ENCODE data around the gene MAPK11.

MAPK11 gene

GRCh38 chr22:50236731-50237409, 33.3 kb downstream of the MAPK11 start:
- TF ChIP-seq POLR2AphosphoS5 (IDR thresholded peaks at IDR 0.05; ENCODE audit: low read depth, low read length) (no peak), TAF1 (IDR thresholded peaks at IDR 0.05; ENCODE audit: borderline replicate concordance, low read depth, low read length) (no peak), POLR2A (IDR thresholded peaks at IDR 0.05; ENCODE audit: low read depth, low read length) (no peak)
- DNase-seq (ENCODE audit: insufficient read length), result no peak
- peak; percentile 53 for FAIRE-seq

- DNase-seq (ENCODE audit: insufficient read length) (no peak), FAIRE-seq (no peak)
- no peak for TF ChIP-seq TAF1 (IDR thresholded peaks at IDR 0.05; ENCODE audit: borderline replicate concordance, low read depth, low read length)
- TF ChIP-seq POLR2A (IDR thresholded peaks at IDR 0.05; ENCODE audit: low read depth, low read length), result no peak
- no peak for TF ChIP-seq POLR2AphosphoS5 (IDR thresholded peaks at IDR 0.05; ENCODE audit: low read depth, low read length)
Observed at GRCh38 chr22:50233223-50233622, 37.0 kb downstream of the MAPK11 start.

- DNase-seq (ENCODE audit: insufficient read length) (no peak), FAIRE-seq (no peak)
- no peak for TF ChIP-seq TAF1 (IDR thresholded peaks at IDR 0.05; ENCODE audit: borderline replicate concordance, low read depth, low read length)
- TF ChIP-seq POLR2A (IDR thresholded peaks at IDR 0.05; ENCODE audit: low read depth, low read length), result no peak
- TF ChIP-seq POLR2AphosphoS5 (IDR thresholded peaks at IDR 0.05; ENCODE audit: low read depth, low read length), result no peak
Observed at GRCh38 chr22:50232481-50233151, 37.6 kb downstream of the MAPK11 start.

- TF ChIP-seq POLR2A (IDR thresholded peaks at IDR 0.05; ENCODE audit: low read depth, low read length), result no peak
- TF ChIP-seq POLR2AphosphoS5 (IDR thresholded peaks at IDR 0.05; ENCODE audit: low read depth, low read length), result no peak
- TF ChIP-seq TAF1 (IDR thresholded peaks at IDR 0.05; ENCODE audit: borderline replicate concordance, low read depth, low read length), result no peak
- DNase-seq (ENCODE audit: insufficient read length) (no peak), FAIRE-seq (no peak)
Observed at GRCh38 chr22:50229370-50229769, 40.8 kb downstream of the MAPK11 start.

GRCh38 chr22:50228366-50228765, 41.8 kb downstream of the MAPK11 start:
- TF ChIP-seq TAF1 (IDR thresholded peaks at IDR 0.05; ENCODE audit: borderline replicate concordance, low read depth, low read length) (no peak), POLR2AphosphoS5 (IDR thresholded peaks at IDR 0.05; ENCODE audit: low read depth, low read length) (no peak), POLR2A (IDR thresholded peaks at IDR 0.05; ENCODE audit: low read depth, low read length) (no peak)
- DNase-seq (ENCODE audit: insufficient read length) (no peak), FAIRE-seq (no peak)

GRCh38 chr22:50227579-50228215, 42.5 kb downstream of the MAPK11 start:
- DNase-seq (ENCODE audit: insufficient read length) (no peak), FAIRE-seq (no peak)
- TF ChIP-seq POLR2A (IDR thresholded peaks at IDR 0.05; ENCODE audit: low read depth, low read length) (no peak), TAF1 (IDR thresholded peaks at IDR 0.05; ENCODE audit: borderline replicate concordance, low read depth, low read length) (no peak), POLR2AphosphoS5 (IDR thresholded peaks at IDR 0.05; ENCODE audit: low read depth, low read length) (no peak)

GRCh38 chr22:50226875-50227165, 43.4 kb downstream of the MAPK11 start:
- DNase-seq (ENCODE audit: insufficient read length) (no peak), FAIRE-seq (no peak)
- TF ChIP-seq POLR2AphosphoS5 (IDR thresholded peaks at IDR 0.05; ENCODE audit: low read depth, low read length), result no peak
- no peak for TF ChIP-seq TAF1 (IDR thresholded peaks at IDR 0.05; ENCODE audit: borderline replicate concordance, low read depth, low read length)
- no peak for TF ChIP-seq POLR2A (IDR thresholded peaks at IDR 0.05; ENCODE audit: low read depth, low read length)

GRCh38 chr22:50226063-50226874, 43.9 kb downstream of the MAPK11 start:
- FAIRE-seq, result no peak
- DNase-seq (ENCODE audit: insufficient read length), result no peak
- TF ChIP-seq POLR2A (IDR thresholded peaks at IDR 0.05; ENCODE audit: low read depth, low read length) (no peak), POLR2AphosphoS5 (IDR thresholded peaks at IDR 0.05; ENCODE audit: low read depth, low read length) (no peak), TAF1 (IDR thresholded peaks at IDR 0.05; ENCODE audit: borderline replicate concordance, low read depth, low read length) (no peak)

- no peak for FAIRE-seq
- TF ChIP-seq TAF1 (IDR thresholded peaks at IDR 0.05; ENCODE audit: borderline replicate concordance, low read depth, low read length) (no peak), POLR2A (IDR thresholded peaks at IDR 0.05; ENCODE audit: low read depth, low read length) (no peak), POLR2AphosphoS5 (IDR thresholded peaks at IDR 0.05; ENCODE audit: low read depth, low read length) (no peak)
- DNase-seq (ENCODE audit: insufficient read length), result no peak
Observed at GRCh38 chr22:50225200-50225969, 44.8 kb downstream of the MAPK11 start.

- FAIRE-seq (no peak), DNase-seq (ENCODE audit: insufficient read length) (no peak)
- no peak for TF ChIP-seq TAF1 (IDR thresholded peaks at IDR 0.05; ENCODE audit: borderline replicate concordance, low read depth, low read length)
- no peak for TF ChIP-seq POLR2AphosphoS5 (IDR thresholded peaks at IDR 0.05; ENCODE audit: low read depth, low read length)
- TF ChIP-seq POLR2A (IDR thresholded peaks at IDR 0.05; ENCODE audit: low read depth, low read length), result no peak
Observed at GRCh38 chr22:50224071-50224470, 46.1 kb downstream of the MAPK11 start.
